Keratinocyte (primary cell): ENCODE data around the gene CCNL2.

Experiments used
- EZH2 ChIP-seq: IDR thresholded peaks from one replicate; pipeline ENCODE4 v1.6.1; 2012; ENCODE audit warnings: inconsistent platforms, mild to moderate bottlenecking, low read length, moderate library complexity
- TF ChIP-seq, protein P1 (sequence below), 3 experiments: IDR thresholded peaks in 1 of 3; conservative IDR thresholded peaks in 1 of 3; optimal IDR thresholded peaks in 1 of 3; 2 replicates in 2 of 3; 3 replicates in 1 of 3; pipeline versions ENCODE3 to v1.5.1; 2011; ENCODE audit warnings: low read length in 3 of 3, mild to moderate bottlenecking in 3 of 3, moderate library complexity in 2 of 3, control low read depth in 1 of 3, inconsistent platforms in 1 of 3; ENCODE audit not compliant: insufficient read depth in 2 of 3; ENCODE audit errors: extremely low read depth in 1 of 3

DNA sequence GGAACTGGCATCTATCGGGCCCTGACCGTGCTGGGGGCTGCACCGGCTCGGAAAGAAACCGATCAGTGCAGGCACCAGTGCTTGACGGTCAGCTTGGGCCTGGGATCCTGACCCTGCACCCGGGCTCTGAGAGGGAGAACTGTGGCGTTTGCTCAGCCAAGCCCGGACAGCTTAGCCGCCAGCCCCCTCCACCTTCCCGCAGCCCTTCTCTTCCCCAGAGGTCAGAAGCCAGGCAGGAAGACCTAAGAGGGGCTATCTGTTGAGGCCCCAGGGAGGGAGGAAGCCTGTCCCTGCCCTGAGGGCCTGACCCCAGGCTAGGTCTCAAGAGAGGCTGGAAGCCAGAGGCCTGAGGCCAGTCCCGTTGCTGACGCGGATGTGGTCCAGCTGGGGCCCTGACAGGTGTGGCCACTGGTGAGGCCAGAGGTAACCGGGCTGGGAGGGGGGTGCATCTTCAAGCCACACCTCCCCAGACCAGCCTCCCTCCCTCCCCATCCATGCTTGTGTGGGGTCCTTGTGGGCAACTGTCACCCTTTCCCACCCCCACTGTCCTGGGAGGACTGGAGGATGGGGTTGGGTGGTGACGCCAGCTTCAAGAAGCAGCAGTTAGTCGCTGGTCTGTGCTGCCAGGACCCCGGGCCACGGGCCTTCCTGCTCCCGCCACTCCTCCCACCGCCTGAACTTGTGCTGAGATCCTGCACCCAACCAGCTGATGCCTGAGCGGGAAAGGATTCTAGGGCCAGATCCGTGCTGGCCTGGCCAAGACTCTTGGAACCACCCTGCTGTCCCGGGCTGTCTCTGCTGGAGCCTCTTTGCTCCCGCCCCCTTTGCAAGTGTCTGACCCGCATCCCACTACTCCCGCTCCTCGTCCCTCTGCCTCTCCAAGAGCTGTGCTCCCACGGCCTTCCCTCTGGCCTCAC is 47.4 kb downstream of the CCNL2 start:
- TF ChIP-seq, protein P1, sequence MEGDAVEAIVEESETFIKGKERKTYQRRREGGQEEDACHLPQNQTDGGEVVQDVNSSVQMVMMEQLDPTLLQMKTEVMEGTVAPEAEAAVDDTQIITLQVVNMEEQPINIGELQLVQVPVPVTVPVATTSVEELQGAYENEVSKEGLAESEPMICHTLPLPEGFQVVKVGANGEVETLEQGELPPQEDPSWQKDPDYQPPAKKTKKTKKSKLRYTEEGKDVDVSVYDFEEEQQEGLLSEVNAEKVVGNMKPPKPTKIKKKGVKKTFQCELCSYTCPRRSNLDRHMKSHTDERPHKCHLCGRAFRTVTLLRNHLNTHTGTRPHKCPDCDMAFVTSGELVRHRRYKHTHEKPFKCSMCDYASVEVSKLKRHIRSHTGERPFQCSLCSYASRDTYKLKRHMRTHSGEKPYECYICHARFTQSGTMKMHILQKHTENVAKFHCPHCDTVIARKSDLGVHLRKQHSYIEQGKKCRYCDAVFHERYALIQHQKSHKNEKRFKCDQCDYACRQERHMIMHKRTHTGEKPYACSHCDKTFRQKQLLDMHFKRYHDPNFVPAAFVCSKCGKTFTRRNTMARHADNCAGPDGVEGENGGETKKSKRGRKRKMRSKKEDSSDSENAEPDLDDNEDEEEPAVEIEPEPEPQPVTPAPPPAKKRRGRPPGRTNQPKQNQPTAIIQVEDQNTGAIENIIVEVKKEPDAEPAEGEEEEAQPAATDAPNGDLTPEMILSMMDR (optimal IDR thresholded peaks at IDR 0.05 in 1 of 3, IDR thresholded peaks at IDR 0.05 in 1 of 3, conservative IDR thresholded peaks at IDR 0.05 in 1 of 3; ENCODE audit: extremely low read depth in 1 of 3, insufficient read depth in 2 of 3, low read length in 3 of 3): no peak
- TF ChIP-seq EZH2: no peak
